H7 (cell line): Measurements from ENCODE around the gene AKAP9. TPM values are rescaled to one million over a fixed set of nuclear protein-coding genes. Genes with fewer than 3 reads are reported as not detected.
"Not testable (repeated sequence)": the region's sequence is repeated elsewhere in the genome, so short reads cannot be mapped to it uniquely, and the experiment has no call there.

Experiments used
- DNase-seq: peaks from one replicate; pipeline ENCODE4 v3.0.0; 2012
- H3K27me3 ChIP-seq: 2 replicates; pipeline ENCODE4 v1.6.0; 2011; ENCODE audit warnings: mild to moderate bottlenecking, low read length; ENCODE audit not compliant: control insufficient read depth, insufficient read depth
- H3K36me3 ChIP-seq: replicated peaks from 2 replicates; pipeline ENCODE4 v1.5.1; 2011; ENCODE audit warnings: low read length; ENCODE audit not compliant: control insufficient read depth, insufficient read depth
- H3K4me3 ChIP-seq: 2 replicates; pipeline ENCODE4 v1.5.1; 2011; ENCODE audit warnings: low read depth, mild to moderate bottlenecking, control low read depth, low read length, moderate library complexity; ENCODE audit not compliant: insufficient read depth
- total RNA-seq: library from RNA; depleted of rRNA; stranded (reverse); fragments of >200 nt; shearing (Covaris generic); gene quantifications from 2 replicates; pipeline ENCODE4 v1.2.3, GENCODE V29; 2014

AKAP9 gene
- total RNA-seq, 1 experiment from 2014 or later: 9.5 TPM

GRCh38 chr7:91922857-91923256 lies 17.8 kb upstream of the AKAP9 start:
- DNase-seq: no peak
- H3K27me3 ChIP-seq: no peaks in the 10 kb centered on the region
- no peaks in the 10 kb centered on the region for H3K36me3 ChIP-seq
- H3K4me3 ChIP-seq: no peak overlapping the region

- H3K36me3 ChIP-seq: no peaks in the 10 kb centered on the region
- no peak overlapping the region for H3K4me3 ChIP-seq
- DNase-seq: no peak
- no peaks in the 10 kb centered on the region for H3K27me3 ChIP-seq
Measured at GRCh38 chr7:91927912-91928311, 12.8 kb upstream of the AKAP9 start.

- no peaks in the 10 kb centered on the region for H3K36me3 ChIP-seq
- DNase-seq: no peak
Measured at GRCh38 chr7:91929463-91929862, 11.2 kb upstream of the AKAP9 start.

GRCh38 chr7:91940171-91940570 lies 491 bp upstream of the AKAP9 start:
- Histone ChIP-seq H3K36me3 (no peaks in the 10 kb centered on the region), H3K4me3 (peak overlapping the region; percentile 83), H3K27me3 (peaks cover 15% of the 10 kb centered on the region)
- peak; percentile 38 for DNase-seq

More at GRCh38 chr7:91929463-91929862, 11.2 kb upstream of the AKAP9 start:
- Histone ChIP-seq H3K27me3 (no peaks in the 10 kb centered on the region), H3K4me3 (no peak overlapping the region)

GRCh38 chr7:91941450-91941849 lies 788 bp downstream of the AKAP9 start:
- Histone ChIP-seq H3K36me3 (no peaks in the 10 kb centered on the region), H3K27me3 (peaks cover 15% of the 10 kb centered on the region), H3K4me3 (peak overlapping the region; percentile 83)
- DNase-seq: peak; percentile 22

GRCh38 chr7:91942312-91942711 lies 1.6 kb downstream of the AKAP9 start:
- no peak for DNase-seq
- Histone ChIP-seq H3K27me3 (peaks cover 15% of the 10 kb centered on the region), H3K4me3 (no peak overlapping the region), H3K36me3 (no peaks in the 10 kb centered on the region)

GRCh38 chr7:91944970-91945369 lies 4.3 kb downstream of the AKAP9 start:
- DNase-seq, H3K27me3 ChIP-seq, H3K36me3 ChIP-seq, H3K4me3 ChIP-seq: not testable (repeated sequence)

GRCh38 chr7:91945476-91945875 lies 4.8 kb downstream of the AKAP9 start:
- DNase-seq: no peak
- H3K4me3 ChIP-seq: no peak overlapping the region
- H3K36me3 ChIP-seq: no peaks in the 10 kb centered on the region
- no peaks in the 10 kb centered on the region for H3K27me3 ChIP-seq

GRCh38 chr7:91946549-91946948 lies 5.9 kb downstream of the AKAP9 start:
- DNase-seq: no peak
- Histone ChIP-seq H3K4me3 (no peak overlapping the region), H3K36me3 (no peaks in the 10 kb centered on the region), H3K27me3 (no peaks in the 10 kb centered on the region)

- DNase-seq: no peak
- Histone ChIP-seq H3K4me3 (no peak overlapping the region), H3K27me3 (no peaks in the 10 kb centered on the region), H3K36me3 (no peaks in the 10 kb centered on the region)
Measured at GRCh38 chr7:91947948-91948347, 7.3 kb downstream of the AKAP9 start.

- Histone ChIP-seq H3K4me3 (no peak overlapping the region), H3K27me3 (no peaks in the 10 kb centered on the region), H3K36me3 (no peaks in the 10 kb centered on the region)
- no peak for DNase-seq
Measured at GRCh38 chr7:91949221-91950009, 8.8 kb downstream of the AKAP9 start.

- H3K36me3 ChIP-seq: no peaks in the 10 kb centered on the region
- no peak overlapping the region for H3K4me3 ChIP-seq
- no peaks in the 10 kb centered on the region for H3K27me3 ChIP-seq
- DNase-seq: peak; percentile 16
Measured at GRCh38 chr7:91953618-91954017, 13.0 kb downstream of the AKAP9 start.

GRCh38 chr7:91956464-91956863 lies 15.8 kb downstream of the AKAP9 start:
- not testable (repeated sequence) for H3K27me3 ChIP-seq, H3K36me3 ChIP-seq, DNase-seq, H3K4me3 ChIP-seq

- DNase-seq: no peak
- Histone ChIP-seq H3K36me3 (no peaks in the 10 kb centered on the region), H3K4me3 (no peak overlapping the region), H3K27me3 (no peaks in the 10 kb centered on the region)
Measured at GRCh38 chr7:91957232-91957631, 16.6 kb downstream of the AKAP9 start.

- Histone ChIP-seq H3K27me3 (no peaks in the 10 kb centered on the region), H3K4me3 (no peak overlapping the region), H3K36me3 (no peaks in the 10 kb centered on the region)
- no peak for DNase-seq
Measured at GRCh38 chr7:91957823-91958222, 17.2 kb downstream of the AKAP9 start.

GRCh38 chr7:91959023-91959422 lies 18.4 kb downstream of the AKAP9 start:
- no peak for DNase-seq
- Histone ChIP-seq H3K4me3 (no peak overlapping the region), H3K36me3 (no peaks in the 10 kb centered on the region), H3K27me3 (no peaks in the 10 kb centered on the region)
